Effector CD8-positive, alpha-beta T cell (primary cell): ENCODE data around the gene IMPA2.
"Not testable (repeated sequence)": the region's sequence is repeated elsewhere in the genome, so short reads cannot be mapped to it uniquely, and the experiment has no call there.

ENCODE experiments used
- DNase-seq: peaks from one replicate; lab custom pipeline; 2025; lab: John Stamatoyannopoulos, UW
- total RNA-seq, 4 experiments: gene quantifications; one replicate each; lab custom pipeline; 2026; lab: John Stamatoyannopoulos, UW

Gene IMPA2
- 3.7 to 7.4 (median 4.5) reads per million in 4 experiments for total RNA-seq

- DNase-seq: no peak
These were observed at the start of gene IMPA2 for GRCh38 chr18:11981192-11981542. TSS of gene IMPA2 (plus strand) at chr18:11981507. CDS start at chr18:11981670, 163 bp downstream.

GRCh38 chr18:11932393-11932792 lies 48.9 kb upstream of the IMPA2 start:
- no peak for DNase-seq

- peak; percentile 67 for DNase-seq
These were observed 43.3 kb upstream of the IMPA2 start for GRCh38 chr18:11937874-11938478.

- no peak for DNase-seq
These were observed 40.4 kb upstream of the IMPA2 start for GRCh38 chr18:11940956-11941355.

- no peak for DNase-seq
These were observed 37.8 kb upstream of the IMPA2 start for GRCh38 chr18:11943551-11943950.

GRCh38 chr18:11944252-11944651 lies 37.1 kb upstream of the IMPA2 start:
- DNase-seq: no peak

GRCh38 chr18:11944786-11945185 lies 36.5 kb upstream of the IMPA2 start:
- DNase-seq: no peak

GRCh38 chr18:11945834-11946659 lies 35.3 kb upstream of the IMPA2 start:
- not testable (repeated sequence) for DNase-seq

GRCh38 chr18:11946756-11947155 lies 34.6 kb upstream of the IMPA2 start:
- DNase-seq: no peak

GRCh38 chr18:11947214-11948191 lies 33.8 kb upstream of the IMPA2 start:
- DNase-seq: peak; percentile 16

- DNase-seq: no peak
These were observed 32.3 kb upstream of the IMPA2 start for GRCh38 chr18:11948852-11949523.

GRCh38 chr18:11950824-11951223 lies 30.5 kb upstream of the IMPA2 start:
- no peak for DNase-seq

- no peak for DNase-seq
These were observed 29.9 kb upstream of the IMPA2 start for GRCh38 chr18:11951390-11951851.

GRCh38 chr18:11953113-11953512 lies 28.2 kb upstream of the IMPA2 start:
- no peak for DNase-seq

GRCh38 chr18:11955239-11956029 lies 25.9 kb upstream of the IMPA2 start:
- DNase-seq: no peak

GRCh38 chr18:11956371-11957308 lies 24.7 kb upstream of the IMPA2 start:
- DNase-seq: no peak

GRCh38 chr18:11957636-11958035 lies 23.7 kb upstream of the IMPA2 start:
- DNase-seq: no peak

- DNase-seq: not testable (repeated sequence)
These were observed 21.7 kb upstream of the IMPA2 start for GRCh38 chr18:11959651-11960050.

- no peak for DNase-seq
These were observed 20.4 kb upstream of the IMPA2 start for GRCh38 chr18:11960743-11961380.
